GM12878 (cell line): ENCODE results near the gene ME1. TPM values are rescaled to one million over a fixed set of nuclear protein-coding genes. Genes with fewer than 3 reads are reported as not detected.

Experiments
- ATAC-seq: fragments of 200-7000 bp; cut with Tn5 transposase; 3 replicates; pipeline ENCODE4 v1.9.1; 2020; ENCODE audit warnings: mild to moderate bottlenecking, moderate library complexity
- BruUV-seq: library from RNA; stranded (reverse); fragments of 400-500 nt; replicated peaks from 2 replicates; lab custom pipeline; 2021; lab: Mats Ljungman, UMichigan
- CTCF ChIA-PET: fragments of 300-600 bp; sonication (Branson Sonifier 250); formaldehyde crosslinking; extraction: SDS; loops from one replicate; lab custom pipeline; 2021; ENCODE audit warnings: inconsistent platforms; lab: Yijun Ruan, JAX
- POLR2A ChIA-PET: fragments of 350-600 bp; formaldehyde crosslinking; extraction: SDS; loops from one replicate; lab custom pipeline; 2021; ENCODE audit warnings: inconsistent platforms; lab: Charles Lee
- RAD21 ChIA-PET: fragments of 300-600 bp; sonication (Branson Sonifier 250); formaldehyde crosslinking; loops from one replicate; lab custom pipeline; 2023; ENCODE audit warnings: antibody characterized with exemption; ENCODE audit not compliant: unreplicated experiment; lab: Charles Lee
- SMC1A ChIA-PET: fragments of 300-600 bp; sonication (Branson Sonifier 250); formaldehyde crosslinking; loops from one replicate; lab custom pipeline; 2023; ENCODE audit not compliant: unreplicated experiment, uncharacterized antibody; lab: Charles Lee
- DNase-seq: peaks from one replicate; pipeline ENCODE4 v3.0.0-alpha.2; 2011; ENCODE audit warnings: low read depth, low spot score
- FAIRE-seq: peaks from 3 replicates; lab custom pipeline; 2011; peaks lifted over from hg19 to GRCh38; lab: Jason Lieb, UNC
- H2AFZ ChIP-seq: 2 replicates; pipeline ENCODE4 v1.6.0; 2011; ENCODE audit warnings: low read depth, low read length, control low read depth; ENCODE audit not compliant: control insufficient read depth
- H3K27ac ChIP-seq: 2 replicates; pipeline ENCODE4 v1.5.1; 2011; ENCODE audit warnings: control low read depth; ENCODE audit not compliant: control insufficient read depth, insufficient read depth
- H3K27me3 ChIP-seq, 2 experiments: replicated peaks in 1 of 2; 2 replicates each; pipeline versions ENCODE4 v1.6.0 to v1.6.1; 2011; ENCODE audit warnings: low read length in 1 of 2; ENCODE audit not compliant: control insufficient read depth in 2 of 2, insufficient read depth in 2 of 2
- H3K36me3 ChIP-seq, 2 experiments: 2 replicates each; pipeline ENCODE4 v1.5.1; 2011; ENCODE audit warnings: low read length in 1 of 2; ENCODE audit not compliant: control insufficient read depth in 2 of 2, insufficient read depth in 2 of 2
- H3K4me1 ChIP-seq: 2 replicates; pipeline ENCODE4 v1.6.1; 2011; ENCODE audit warnings: mild to moderate bottlenecking, low read length, moderate library complexity, mixed read lengths; ENCODE audit not compliant: control insufficient read depth, insufficient read depth
- H3K4me2 ChIP-seq: 2 replicates; pipeline ENCODE4 v1.6.0; 2011; ENCODE audit warnings: control low read depth; ENCODE audit not compliant: control insufficient read depth, insufficient read depth
- H3K4me3 ChIP-seq: fragments of 200-600 bp; sonication (generic); 2 replicates; pipeline ENCODE4 v1.5.1; 2016
- H3K79me2 ChIP-seq: 2 replicates; pipeline ENCODE4 v1.6.0; 2011; ENCODE audit warnings: low read length; ENCODE audit not compliant: control insufficient read depth, insufficient read depth
- H3K9ac ChIP-seq: 2 replicates; pipeline ENCODE4 v1.8.0; 2011; ENCODE audit warnings: low read length, control low read depth, mixed read lengths; ENCODE audit not compliant: control insufficient read depth, insufficient read depth
- H3K9me3 ChIP-seq: replicated peaks from 3 replicates; pipeline ENCODE4 v1.5.1; 2011; ENCODE audit warnings: mild to moderate bottlenecking, low read length; ENCODE audit not compliant: control insufficient read depth, insufficient read depth
- H4K20me1 ChIP-seq: 2 replicates; pipeline ENCODE4 v1.6.0; 2011; ENCODE audit not compliant: control insufficient read depth, insufficient read depth
- ASH2L ChIP-seq: fragments of 300-600, 200-600 bp; sonication (generic); IDR thresholded peaks from 2 replicates; pipeline ENCODE4 v1.6.1; 2017; ENCODE audit warnings: low read depth, mild to moderate bottlenecking, borderline replicate concordance
- CHD1 ChIP-seq: IDR thresholded peaks from 2 replicates; pipeline ENCODE4 v1.6.1; 2012; ENCODE audit warnings: low read depth, low read length, improper control_type of control experiment
- EZH2 ChIP-seq: IDR thresholded peaks from 2 replicates; pipeline ENCODE4 v1.6.1; 2012; ENCODE audit warnings: low read depth, mild to moderate bottlenecking, control low read depth, inconsistent platforms, low read length, borderline replicate concordance; ENCODE audit not compliant: control insufficient read depth
- JUNB ChIP-seq: IDR thresholded peaks from 2 replicates; pipeline ENCODE4 v1.6.1; 2016; ENCODE audit warnings: antibody characterized with exemption, mild to moderate bottlenecking
- MTA3 ChIP-seq: IDR thresholded peaks from 2 replicates; pipeline ENCODE4 v1.6.1; 2012; ENCODE audit warnings: low read length, inconsistent platforms, borderline replicate concordance
- RAD21 ChIP-seq: IDR thresholded peaks from 2 replicates; pipeline ENCODE4 v1.6.1; 2011; ENCODE audit warnings: mild to moderate bottlenecking, low read depth, low read length, moderate library complexity; ENCODE audit not compliant: insufficient read depth
- TAF1 ChIP-seq: IDR thresholded peaks from 2 replicates; pipeline ENCODE4 v1.6.1; 2011; ENCODE audit warnings: mild to moderate bottlenecking, low read depth, low read length, borderline replicate concordance
- ZNF24 ChIP-seq: fragments of 450-650 bp; IDR thresholded peaks from 2 replicates; pipeline ENCODE4 v1.6.1; 2017; ENCODE audit warnings: antibody characterized with exemption, mild to moderate bottlenecking
- WGBS: methylation state at CpG from one replicate; pipeline ENCODE4 v1.1.6; 2016; ENCODE audit warnings: low lambda C conversion rate; ENCODE audit not compliant: insufficient replicate concordance, insufficient coverage; ENCODE audit errors: missing lambda C conversion rate; 5-methylcytosine and 5-hydroxymethylcytosine counted together
- in situ Hi-C: fragments of 300-500 bp; cut with MboI; formaldehyde crosslinking; loops from 9 replicates; pipeline ENCODE4 v1.14.3; 2018; ENCODE audit warnings: mixed read lengths
- intact Hi-C: fragments of 100-400 bp; cut with micrococcal nuclease; formaldehyde crosslinking; loops from one replicate; pipeline ENCODE4 v1.14.2; 2022; ENCODE audit not compliant: unreplicated experiment
- polyA plus RNA-seq, 11 experiments: library from polyadenylated mRNA; depleted of rRNA in 4 of 11; unstranded in 6 of 11; stranded (reverse) in 5 of 11; fragments of >200 nt; fragmentation: Nextera tagmentation in 4 of 11; fragmentation: Illumina TruSeq in 1 of 11; extraction: Ambion mirVana in 4 of 11; extraction: Trizol in 1 of 11; gene quantifications; 1 replicate in 1 of 11; 2 replicates in 10 of 11; pipeline versions ENCODE4 v1.2.1 to v1.2.3, GENCODE V29; 2011 to 2016; ENCODE audit warnings: inconsistent platforms in 2 of 11, missing spikeins in 2 of 11, low read depth in 1 of 11
- total RNA-seq, 4 experiments: library from RNA; depleted of rRNA in 3 of 4; stranded (reverse); fragments of >200 nt in 3 of 4; fragmentation: Illumina TruSeq in 1 of 4; extraction: Trizol in 1 of 4; gene quantifications; 2 replicates each; pipeline versions ENCODE4 v1.2.1 to v1.2.3, GENCODE V29; 2013 to 2021
- TF ChIP-seq, protein P1 (sequence below): fragments of 450-650 bp; IDR thresholded peaks from 2 replicates; pipeline ENCODE4 v1.6.1; 2018; ENCODE audit warnings: mild to moderate bottlenecking, low read depth, moderate library complexity; ENCODE audit not compliant: partially characterized antibody
- TF ChIP-seq, protein P2 (sequence below): fragments of 150-350 bp; IDR thresholded peaks from 2 replicates; pipeline ENCODE4 v1.6.1; 2014; ENCODE audit warnings: mild to moderate bottlenecking, low read depth, low read length
- TF ChIP-seq, protein P3 (sequence below): IDR thresholded peaks from 2 replicates; pipeline ENCODE4 v1.6.1; 2011; ENCODE audit warnings: borderline replicate concordance, low read depth, mild to moderate bottlenecking, moderate library complexity, mixed read lengths, low read length; ENCODE audit not compliant: insufficient read depth; ENCODE audit errors: extremely low read length
- TF ChIP-seq, protein P4 (sequence below): IDR thresholded peaks from 2 replicates; pipeline ENCODE4 v1.6.1; 2011; ENCODE audit warnings: mild to moderate bottlenecking, low read depth, low read length, moderate library complexity; ENCODE audit not compliant: insufficient replicate concordance
- TF ChIP-seq, protein P5 (sequence below): IDR thresholded peaks from 2 replicates; pipeline ENCODE4 v1.6.1; 2012; ENCODE audit warnings: low read depth, low read length, improper control_type of control experiment
- TF ChIP-seq, protein P6 (sequence below): fragments of 450-650 bp; IDR thresholded peaks from 2 replicates; pipeline ENCODE4 v1.6.1; 2014; ENCODE audit warnings: mild to moderate bottlenecking

Gene ME1
- total and polyA plus RNA-seq, 10 of the 15 experiments (the other 5 are each of a cell fraction or from before 2014, with no cell fraction given): 3.6 to 11.8 (median 8.4) TPM

DNA sequence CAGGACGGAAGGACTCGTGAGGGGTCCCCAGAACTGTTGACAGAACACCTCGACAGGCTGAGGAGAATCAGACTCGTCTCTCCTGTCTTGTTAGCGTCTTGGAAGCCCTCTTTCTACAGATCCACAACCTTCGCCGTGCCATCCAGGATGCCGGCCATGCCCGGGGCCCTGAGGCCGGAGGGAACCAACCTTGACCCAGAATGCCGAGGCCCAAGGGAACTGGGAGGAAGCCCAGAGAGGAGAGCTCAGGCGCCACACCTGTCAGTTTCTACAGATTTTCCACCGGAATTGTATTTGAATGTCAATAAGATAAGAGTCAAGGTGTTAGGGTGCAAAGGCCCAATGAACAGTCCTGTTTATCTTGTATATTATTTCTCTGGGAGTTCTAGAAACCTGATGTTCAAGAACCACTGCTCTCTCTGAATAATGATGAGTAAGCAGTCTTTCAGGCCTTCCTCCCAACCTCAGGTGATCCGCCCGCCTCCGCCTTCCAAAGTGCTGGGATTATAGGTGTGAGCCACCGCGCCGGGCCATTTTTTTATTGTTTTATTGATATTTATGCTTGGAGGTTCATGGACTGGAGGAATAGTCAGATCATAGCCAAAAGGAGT, 799 bp upstream of the ME1 start:
- Histone ChIP-seq H3K36me3 (no peaks in the 10 kb centered on the region), H3K27ac (peak overlapping the region; percentile 80; the same call in 1 of the 2 replicates), H3K4me2 (peak overlapping the region; percentile 82), H3K9me3 (no peaks in the 10 kb centered on the region), H3K27me3 (no peaks in the 10 kb centered on the region), H3K4me1 (peaks cover 5% of the 10 kb centered on the region), H4K20me1 (no peaks in the 10 kb centered on the region), H3K4me3 (peak overlapping the region; percentile 7; the same call in 1 of the 2 replicates), H3K79me2 (peaks cover 27% of the 10 kb centered on the region), H2AFZ (peak overlapping the region; percentile 81), H3K9ac (peak overlapping the region; percentile 75; the same call in 1 of the 2 replicates)
- SMC1A ChIA-PET: interaction anchor here (1.2 kb wide), 1 partner anchor 23 kb away, joined by 3 read pairs; no protein-coding TSS in a partner anchor
- intact Hi-C loops: loop anchor here (5.0 kb wide), 1 partner anchor 364 kb away; the partner anchor contains the start of genes DOP1A and UBE3D
- 77% methylated on average over 19 of the region's 19 CpGs for WGBS
- ATAC-seq (no peak), FAIRE-seq (no peak), DNase-seq (no peak)
- POLR2A ChIA-PET: interaction anchor here (0.5 kb wide), 1 partner anchor 26 kb away, joined by 4 read pairs; no protein-coding TSS in a partner anchor
- no peak for TF ChIP-seq MTA3
- TF ChIP-seq EZH2: no peak
- TF ChIP-seq JUNB: no peak
- TF ChIP-seq, protein P1, sequence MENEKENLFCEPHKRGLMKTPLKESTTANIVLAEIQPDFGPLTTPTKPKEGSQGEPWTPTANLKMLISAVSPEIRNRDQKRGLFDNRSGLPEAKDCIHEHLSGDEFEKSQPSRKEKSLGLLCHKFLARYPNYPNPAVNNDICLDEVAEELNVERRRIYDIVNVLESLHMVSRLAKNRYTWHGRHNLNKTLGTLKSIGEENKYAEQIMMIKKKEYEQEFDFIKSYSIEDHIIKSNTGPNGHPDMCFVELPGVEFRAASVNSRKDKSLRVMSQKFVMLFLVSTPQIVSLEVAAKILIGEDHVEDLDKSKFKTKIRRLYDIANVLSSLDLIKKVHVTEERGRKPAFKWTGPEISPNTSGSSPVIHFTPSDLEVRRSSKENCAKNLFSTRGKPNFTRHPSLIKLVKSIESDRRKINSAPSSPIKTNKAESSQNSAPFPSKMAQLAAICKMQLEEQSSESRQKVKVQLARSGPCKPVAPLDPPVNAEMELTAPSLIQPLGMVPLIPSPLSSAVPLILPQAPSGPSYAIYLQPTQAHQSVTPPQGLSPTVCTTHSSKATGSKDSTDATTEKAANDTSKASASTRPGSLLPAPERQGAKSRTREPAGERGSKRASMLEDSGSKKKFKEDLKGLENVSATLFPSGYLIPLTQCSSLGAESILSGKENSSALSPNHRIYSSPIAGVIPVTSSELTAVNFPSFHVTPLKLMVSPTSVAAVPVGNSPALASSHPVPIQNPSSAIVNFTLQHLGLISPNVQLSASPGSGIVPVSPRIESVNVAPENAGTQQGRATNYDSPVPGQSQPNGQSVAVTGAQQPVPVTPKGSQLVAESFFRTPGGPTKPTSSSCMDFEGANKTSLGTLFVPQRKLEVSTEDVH: no peak
- TF ChIP-seq RAD21: no peak
- TF ChIP-seq, protein P2, sequence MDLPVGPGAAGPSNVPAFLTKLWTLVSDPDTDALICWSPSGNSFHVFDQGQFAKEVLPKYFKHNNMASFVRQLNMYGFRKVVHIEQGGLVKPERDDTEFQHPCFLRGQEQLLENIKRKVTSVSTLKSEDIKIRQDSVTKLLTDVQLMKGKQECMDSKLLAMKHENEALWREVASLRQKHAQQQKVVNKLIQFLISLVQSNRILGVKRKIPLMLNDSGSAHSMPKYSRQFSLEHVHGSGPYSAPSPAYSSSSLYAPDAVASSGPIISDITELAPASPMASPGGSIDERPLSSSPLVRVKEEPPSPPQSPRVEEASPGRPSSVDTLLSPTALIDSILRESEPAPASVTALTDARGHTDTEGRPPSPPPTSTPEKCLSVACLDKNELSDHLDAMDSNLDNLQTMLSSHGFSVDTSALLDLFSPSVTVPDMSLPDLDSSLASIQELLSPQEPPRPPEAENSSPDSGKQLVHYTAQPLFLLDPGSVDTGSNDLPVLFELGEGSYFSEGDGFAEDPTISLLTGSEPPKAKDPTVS: no peak
- no peak for TF ChIP-seq ZNF24
- no peak for TF ChIP-seq CHD1
- TF ChIP-seq TAF1: no peak
- TF ChIP-seq, protein P3, sequence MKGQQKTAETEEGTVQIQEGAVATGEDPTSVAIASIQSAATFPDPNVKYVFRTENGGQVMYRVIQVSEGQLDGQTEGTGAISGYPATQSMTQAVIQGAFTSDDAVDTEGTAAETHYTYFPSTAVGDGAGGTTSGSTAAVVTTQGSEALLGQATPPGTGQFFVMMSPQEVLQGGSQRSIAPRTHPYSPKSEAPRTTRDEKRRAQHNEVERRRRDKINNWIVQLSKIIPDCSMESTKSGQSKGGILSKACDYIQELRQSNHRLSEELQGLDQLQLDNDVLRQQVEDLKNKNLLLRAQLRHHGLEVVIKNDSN: no peak
- TF ChIP-seq, protein P4, sequence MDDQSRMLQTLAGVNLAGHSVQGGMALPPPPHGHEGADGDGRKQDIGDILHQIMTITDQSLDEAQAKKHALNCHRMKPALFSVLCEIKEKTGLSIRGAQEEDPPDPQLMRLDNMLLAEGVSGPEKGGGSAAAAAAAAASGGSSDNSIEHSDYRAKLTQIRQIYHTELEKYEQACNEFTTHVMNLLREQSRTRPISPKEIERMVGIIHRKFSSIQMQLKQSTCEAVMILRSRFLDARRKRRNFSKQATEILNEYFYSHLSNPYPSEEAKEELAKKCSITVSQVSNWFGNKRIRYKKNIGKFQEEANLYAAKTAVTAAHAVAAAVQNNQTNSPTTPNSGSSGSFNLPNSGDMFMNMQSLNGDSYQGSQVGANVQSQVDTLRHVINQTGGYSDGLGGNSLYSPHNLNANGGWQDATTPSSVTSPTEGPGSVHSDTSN: no peak
- TF ChIP-seq ASH2L: no peak
- TF ChIP-seq, protein P5, sequence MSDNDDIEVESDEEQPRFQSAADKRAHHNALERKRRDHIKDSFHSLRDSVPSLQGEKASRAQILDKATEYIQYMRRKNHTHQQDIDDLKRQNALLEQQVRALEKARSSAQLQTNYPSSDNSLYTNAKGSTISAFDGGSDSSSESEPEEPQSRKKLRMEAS: no peak
- TF ChIP-seq, protein P6, sequence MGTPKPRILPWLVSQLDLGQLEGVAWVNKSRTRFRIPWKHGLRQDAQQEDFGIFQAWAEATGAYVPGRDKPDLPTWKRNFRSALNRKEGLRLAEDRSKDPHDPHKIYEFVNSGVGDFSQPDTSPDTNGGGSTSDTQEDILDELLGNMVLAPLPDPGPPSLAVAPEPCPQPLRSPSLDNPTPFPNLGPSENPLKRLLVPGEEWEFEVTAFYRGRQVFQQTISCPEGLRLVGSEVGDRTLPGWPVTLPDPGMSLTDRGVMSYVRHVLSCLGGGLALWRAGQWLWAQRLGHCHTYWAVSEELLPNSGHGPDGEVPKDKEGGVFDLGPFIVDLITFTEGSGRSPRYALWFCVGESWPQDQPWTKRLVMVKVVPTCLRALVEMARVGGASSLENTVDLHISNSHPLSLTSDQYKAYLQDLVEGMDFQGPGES: no peak
- RAD21 ChIA-PET: no interaction called here
- in situ Hi-C loops: no loop called here
- no TSS peak for BruUV-seq
- CTCF ChIA-PET: interaction anchor here (1.4 kb wide), 1 partner anchor 367 kb away, joined by 3 read pairs; the partner anchor contains the start of gene UBE3D
